Sigmoid colon (tissue), 4 donors: ENCODE data around the gene RBM42.

Experiments
- EP300 ChIP-seq, 4 donors: sonication (generic); formaldehyde crosslinking; IDR thresholded peaks; one replicate each; pipeline ENCODE4 v1.6.1; 2017; ENCODE audit warnings: antibody characterized with exemption in 4 of 4
- POLR2A ChIP-seq, 2 donors: fragments of 450-650 bp; IDR thresholded peaks; one replicate each; pipeline ENCODE4 v1.6.1; 2016; ENCODE audit warnings: antibody characterized with exemption in 2 of 2, mild to moderate bottlenecking in 2 of 2, moderate library complexity in 2 of 2

GRCh38 chr19:35620001-35620400, 8.8 kb upstream of the RBM42 start:
- TF ChIP-seq EP300 (IDR thresholded peaks at IDR 0.05) (no peak), POLR2A (IDR thresholded peaks at IDR 0.05) (no peak)
